Loucy (cell line): ENCODE results near the gene DGCR8.

Experiments used
- CTCF ChIP-seq: fragments of 200-600 bp; sonication (generic); conservative IDR thresholded peaks from 2 replicates; pipeline ENCODE4 v1.5.1; 2014; ENCODE audit warnings: mild to moderate bottlenecking, antibody characterized with exemption, low read length
- EZH2phosphoT487 ChIP-seq: fragments of 200-600 bp; IDR thresholded peaks from 2 replicates; pipeline ENCODE4 v1.6.1; 2018; ENCODE audit warnings: antibody characterized with exemption, mild to moderate bottlenecking, moderate library complexity, borderline replicate concordance

DNA sequence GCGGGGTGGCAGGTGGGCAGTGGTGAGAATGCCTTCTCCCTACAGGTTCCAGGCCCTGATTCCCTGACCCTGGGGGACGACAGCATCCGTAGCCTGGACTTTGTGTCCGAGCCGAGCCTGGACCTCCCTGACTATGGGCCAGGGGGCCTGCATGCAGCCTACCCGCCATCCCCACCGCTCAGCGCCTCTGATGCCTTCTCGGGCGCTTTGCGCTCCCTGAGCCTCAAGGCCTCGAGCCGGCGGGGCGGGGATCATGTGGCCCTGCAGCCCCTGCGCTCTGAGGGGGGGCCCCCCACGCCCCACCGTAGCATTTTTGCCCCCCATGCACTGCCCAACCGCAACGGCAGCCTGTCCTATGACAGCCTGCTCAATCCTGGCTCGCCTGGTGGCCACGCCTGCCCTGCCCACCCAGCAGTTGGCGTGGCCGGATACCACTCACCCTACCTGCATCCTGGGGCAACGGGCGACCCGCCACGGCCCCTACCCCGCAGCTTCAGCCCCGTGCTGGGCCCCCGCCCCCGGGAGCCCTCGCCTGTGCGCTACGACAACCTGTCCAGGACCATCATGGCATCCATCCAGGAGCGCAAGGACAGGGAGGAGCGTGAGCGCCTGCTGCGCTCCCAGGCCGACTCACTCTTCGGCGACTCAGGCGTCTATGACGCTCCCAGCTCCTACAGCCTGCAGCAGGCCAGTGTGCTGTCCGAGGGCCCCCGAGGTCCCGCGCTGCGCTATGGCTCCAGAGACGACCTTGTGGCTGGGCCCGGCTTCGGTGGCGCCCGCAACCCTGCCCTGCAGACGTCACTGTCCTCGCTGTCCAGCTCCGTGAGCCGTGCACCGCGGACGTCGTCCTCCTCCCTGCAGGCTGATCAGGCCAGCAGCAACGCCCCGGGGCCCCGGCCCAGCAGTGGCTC is 62.9 kb downstream of the DGCR8 start:
- TF ChIP-seq CTCF (no peak), EZH2phosphoT487 (no peak)
